Skeletal muscle satellite cell (primary cell): ENCODE measurements around the gene TSHZ2.

Experiments used
- H3K27me3 ChIP-seq: 2 replicates; pipeline ENCODE4 v1.7.0; 2013; ENCODE audit warnings: low read length; ENCODE audit not compliant: control insufficient read depth, insufficient read depth
- H3K36me3 ChIP-seq: 2 replicates; pipeline ENCODE4 v1.7.0; 2013; ENCODE audit warnings: mild to moderate bottlenecking, control low read depth, low read length; ENCODE audit not compliant: insufficient read depth
- H3K4me1 ChIP-seq: 2 replicates; pipeline ENCODE4 v1.7.0; 2013; ENCODE audit warnings: low read length; ENCODE audit not compliant: control insufficient read depth, insufficient read depth
- H3K4me2 ChIP-seq: 2 replicates; pipeline ENCODE4 v1.7.0; 2013; ENCODE audit warnings: mild to moderate bottlenecking, low read length
- H3K4me3 ChIP-seq: 2 replicates; pipeline ENCODE4 v1.7.0; 2013; ENCODE audit warnings: low read length
- H3K9ac ChIP-seq: 2 replicates; pipeline ENCODE4 v1.7.0; 2013; ENCODE audit warnings: mild to moderate bottlenecking, low read depth, low read length, moderate library complexity
- H3K9me3 ChIP-seq: replicated peaks from 2 replicates; pipeline ENCODE4 v1.7.0; 2013; ENCODE audit warnings: mild to moderate bottlenecking, control low read depth, low read length

TSHZ2 gene

GRCh38 chr20:53149890-53150205 lies 177.7 kb downstream of the TSHZ2 start:
- H3K9ac ChIP-seq: no peak overlapping the region
- H3K4me3 ChIP-seq: no peak overlapping the region
- H3K9me3 ChIP-seq: no peaks in the 10 kb centered on the region
- no peaks in the 10 kb centered on the region for H3K36me3 ChIP-seq
- no peak overlapping the region for H3K4me2 ChIP-seq
- no peaks in the 10 kb centered on the region for H3K27me3 ChIP-seq
- no peaks in the 10 kb centered on the region for H3K4me1 ChIP-seq

DNA sequence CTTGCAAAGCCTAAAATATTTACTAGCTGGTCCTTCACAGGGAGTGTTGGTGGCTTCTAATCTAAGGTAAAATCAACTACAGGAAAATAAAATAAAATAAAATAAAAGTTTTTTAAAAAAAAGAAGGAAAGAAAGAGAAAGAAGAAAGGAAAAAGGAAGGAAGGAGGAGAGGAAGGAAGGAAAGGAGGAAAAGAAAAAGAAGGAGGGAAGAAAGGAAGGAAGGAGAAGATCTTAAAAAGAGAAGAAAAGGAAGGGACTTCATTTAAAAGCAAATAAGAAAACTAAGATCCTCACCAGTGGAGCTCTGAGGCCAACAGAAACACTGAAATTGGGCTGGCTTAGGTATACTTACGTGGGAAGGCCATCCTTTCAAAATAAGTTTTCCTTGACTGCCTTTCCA lies 178.4 kb downstream of the TSHZ2 start:
- H3K9me3 ChIP-seq: no peaks in the 10 kb centered on the region
- H3K36me3 ChIP-seq: no peaks in the 10 kb centered on the region
- no peak overlapping the region for H3K4me2 ChIP-seq
- H3K4me3 ChIP-seq: no peak overlapping the region
- H3K27me3 ChIP-seq: no peaks in the 10 kb centered on the region
- no peaks in the 10 kb centered on the region for H3K4me1 ChIP-seq
- H3K9ac ChIP-seq: no peak overlapping the region

DNA sequence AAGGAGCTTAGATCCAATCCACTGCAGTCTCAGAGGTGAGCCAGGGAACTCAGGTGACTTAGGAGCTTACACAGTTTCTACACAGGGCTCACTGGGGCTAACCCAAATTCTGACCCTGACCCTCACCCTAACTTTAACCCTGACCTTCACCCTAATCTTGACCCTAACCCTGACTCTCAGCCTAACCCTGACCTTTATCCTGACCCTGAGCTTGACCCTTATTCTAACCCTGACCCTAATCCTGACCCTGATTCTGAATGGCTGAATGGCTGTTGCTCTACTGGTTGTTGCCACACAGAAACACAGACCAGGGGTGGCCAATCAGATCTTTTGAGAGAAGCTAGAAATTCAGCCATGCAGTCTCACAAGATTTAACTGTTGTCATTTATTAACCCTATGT lies 180.1 kb downstream of the TSHZ2 start:
- Histone ChIP-seq H3K9ac (no peak overlapping the region), H3K4me3 (no peak overlapping the region), H3K9me3 (no peaks in the 10 kb centered on the region), H3K4me1 (no peaks in the 10 kb centered on the region), H3K36me3 (no peaks in the 10 kb centered on the region), H3K4me2 (no peak overlapping the region), H3K27me3 (no peaks in the 10 kb centered on the region)

DNA sequence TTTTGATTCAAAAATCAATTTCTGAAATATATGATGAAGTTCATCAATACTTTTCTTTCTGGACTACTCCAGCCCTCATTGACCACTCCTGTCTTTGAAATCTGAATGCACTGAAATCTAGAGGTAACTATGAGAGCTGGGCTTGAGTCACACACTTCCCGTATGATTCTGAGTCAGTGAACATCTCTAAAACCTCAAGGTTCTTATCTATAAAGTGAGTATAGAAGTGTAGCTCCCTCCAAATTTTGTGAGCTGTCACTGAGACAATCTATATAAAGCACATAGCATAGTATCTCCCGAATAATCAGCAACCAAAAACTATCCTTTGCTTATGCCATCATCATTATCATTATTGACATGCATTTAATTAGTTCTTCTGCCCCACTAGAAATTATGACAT lies 182.4 kb downstream of the TSHZ2 start:
- Histone ChIP-seq H3K4me1 (no peaks in the 10 kb centered on the region), H3K27me3 (no peaks in the 10 kb centered on the region), H3K4me3 (no peak overlapping the region), H3K36me3 (no peaks in the 10 kb centered on the region), H3K9me3 (no peaks in the 10 kb centered on the region), H3K4me2 (no peak overlapping the region), H3K9ac (no peak overlapping the region)

- no peak overlapping the region for H3K4me3 ChIP-seq
- H3K36me3 ChIP-seq: no peaks in the 10 kb centered on the region
- H3K9ac ChIP-seq: no peak overlapping the region
- H3K4me2 ChIP-seq: no peak overlapping the region
- no peaks in the 10 kb centered on the region for H3K9me3 ChIP-seq
- H3K4me1 ChIP-seq: no peaks in the 10 kb centered on the region
- no peaks in the 10 kb centered on the region for H3K27me3 ChIP-seq
Measured at GRCh38 chr20:53157443-53158408, 185.6 kb downstream of the TSHZ2 start.

GRCh38 chr20:53159160-53159559 lies 187.0 kb downstream of the TSHZ2 start:
- H3K36me3 ChIP-seq: no peaks in the 10 kb centered on the region
- H3K9ac ChIP-seq: no peak overlapping the region
- H3K4me3 ChIP-seq: no peak overlapping the region
- H3K4me1 ChIP-seq: no peaks in the 10 kb centered on the region
- no peaks in the 10 kb centered on the region for H3K27me3 ChIP-seq
- H3K9me3 ChIP-seq: no peaks in the 10 kb centered on the region
- H3K4me2 ChIP-seq: no peak overlapping the region

GRCh38 chr20:53161073-53161472 lies 188.9 kb downstream of the TSHZ2 start:
- Histone ChIP-seq H3K9ac (no peak overlapping the region), H3K4me1 (no peaks in the 10 kb centered on the region), H3K36me3 (no peaks in the 10 kb centered on the region), H3K27me3 (no peaks in the 10 kb centered on the region), H3K4me2 (no peak overlapping the region), H3K9me3 (no peaks in the 10 kb centered on the region), H3K4me3 (no peak overlapping the region)

- H3K4me1 ChIP-seq: no peaks in the 10 kb centered on the region
- no peaks in the 10 kb centered on the region for H3K36me3 ChIP-seq
- no peak overlapping the region for H3K4me3 ChIP-seq
- H3K27me3 ChIP-seq: no peaks in the 10 kb centered on the region
- H3K4me2 ChIP-seq: no peak overlapping the region
- H3K9me3 ChIP-seq: no peaks in the 10 kb centered on the region
- no peak overlapping the region for H3K9ac ChIP-seq
Measured at GRCh38 chr20:53161473-53161872, 189.3 kb downstream of the TSHZ2 start.

DNA sequence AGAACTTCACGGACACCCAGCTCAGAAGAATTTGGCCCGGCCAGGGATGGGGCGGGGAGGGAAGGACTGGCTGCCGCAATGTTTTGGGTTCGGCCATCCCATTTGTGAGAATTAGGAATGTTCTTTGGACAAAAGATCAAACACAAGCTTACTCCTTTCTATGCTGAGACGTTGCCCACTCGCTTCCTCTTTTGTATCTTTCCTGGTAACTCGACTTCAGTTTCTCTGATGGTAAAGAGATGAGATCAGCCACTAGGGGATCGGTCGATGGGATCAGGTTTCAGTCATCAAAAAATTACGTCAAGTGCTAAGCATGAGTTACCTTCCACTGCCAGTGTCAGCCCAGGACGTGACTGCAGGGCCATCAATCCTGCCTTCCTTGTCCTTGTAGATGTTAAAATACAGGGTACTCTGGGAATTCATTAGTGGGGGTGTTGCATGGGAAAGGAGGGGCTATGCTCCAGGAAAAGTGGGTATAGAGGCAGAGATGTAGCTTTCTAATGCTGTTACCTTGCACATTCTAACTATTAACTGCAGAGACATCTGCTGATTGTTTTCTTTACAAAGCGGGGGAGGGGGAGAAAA lies 190.2 kb downstream of the TSHZ2 start:
- peak overlapping the region; percentile 37 for H3K4me2 ChIP-seq
- H3K36me3 ChIP-seq: no peaks in the 10 kb centered on the region
- no peaks in the 10 kb centered on the region for H3K27me3 ChIP-seq
- no peak overlapping the region for H3K4me3 ChIP-seq
- no peaks in the 10 kb centered on the region for H3K4me1 ChIP-seq
- H3K9me3 ChIP-seq: no peaks in the 10 kb centered on the region
- H3K9ac ChIP-seq: no peak overlapping the region

GRCh38 chr20:53163486-53163885 lies 191.3 kb downstream of the TSHZ2 start:
- H3K4me1 ChIP-seq: no peaks in the 10 kb centered on the region
- no peak overlapping the region for H3K4me3 ChIP-seq
- no peaks in the 10 kb centered on the region for H3K36me3 ChIP-seq
- H3K27me3 ChIP-seq: no peaks in the 10 kb centered on the region
- no peak overlapping the region for H3K4me2 ChIP-seq
- no peaks in the 10 kb centered on the region for H3K9me3 ChIP-seq
- H3K9ac ChIP-seq: no peak overlapping the region

- Histone ChIP-seq H3K9ac (no peak overlapping the region), H3K36me3 (no peaks in the 10 kb centered on the region), H3K27me3 (no peaks in the 10 kb centered on the region), H3K4me1 (no peaks in the 10 kb centered on the region), H3K4me3 (no peak overlapping the region), H3K9me3 (no peaks in the 10 kb centered on the region), H3K4me2 (no peak overlapping the region)
Measured at GRCh38 chr20:53164072-53164471, 191.9 kb downstream of the TSHZ2 start.

- H3K36me3 ChIP-seq: no peaks in the 10 kb centered on the region
- H3K4me2 ChIP-seq: no peak overlapping the region
- H3K9me3 ChIP-seq: no peaks in the 10 kb centered on the region
- no peaks in the 10 kb centered on the region for H3K27me3 ChIP-seq
- no peak overlapping the region for H3K9ac ChIP-seq
- H3K4me1 ChIP-seq: no peaks in the 10 kb centered on the region
- no peak overlapping the region for H3K4me3 ChIP-seq
Measured at GRCh38 chr20:53165452-53165851, 193.3 kb downstream of the TSHZ2 start.
